GM18868 (cell line): ENCODE data around the gene DHX29.
A peak's percentile ranks its signal among the peaks of the same experiment; 100 is the strongest.

Experiments
- ATAC-seq: cut with Tn5 transposase; IDR thresholded peaks from one replicate; pipeline ENCODE4 v1.9.1; 2021; ENCODE audit warnings: mild to moderate bottlenecking, moderate library complexity; ENCODE audit not compliant: unreplicated experiment

DHX29 gene, protein sequence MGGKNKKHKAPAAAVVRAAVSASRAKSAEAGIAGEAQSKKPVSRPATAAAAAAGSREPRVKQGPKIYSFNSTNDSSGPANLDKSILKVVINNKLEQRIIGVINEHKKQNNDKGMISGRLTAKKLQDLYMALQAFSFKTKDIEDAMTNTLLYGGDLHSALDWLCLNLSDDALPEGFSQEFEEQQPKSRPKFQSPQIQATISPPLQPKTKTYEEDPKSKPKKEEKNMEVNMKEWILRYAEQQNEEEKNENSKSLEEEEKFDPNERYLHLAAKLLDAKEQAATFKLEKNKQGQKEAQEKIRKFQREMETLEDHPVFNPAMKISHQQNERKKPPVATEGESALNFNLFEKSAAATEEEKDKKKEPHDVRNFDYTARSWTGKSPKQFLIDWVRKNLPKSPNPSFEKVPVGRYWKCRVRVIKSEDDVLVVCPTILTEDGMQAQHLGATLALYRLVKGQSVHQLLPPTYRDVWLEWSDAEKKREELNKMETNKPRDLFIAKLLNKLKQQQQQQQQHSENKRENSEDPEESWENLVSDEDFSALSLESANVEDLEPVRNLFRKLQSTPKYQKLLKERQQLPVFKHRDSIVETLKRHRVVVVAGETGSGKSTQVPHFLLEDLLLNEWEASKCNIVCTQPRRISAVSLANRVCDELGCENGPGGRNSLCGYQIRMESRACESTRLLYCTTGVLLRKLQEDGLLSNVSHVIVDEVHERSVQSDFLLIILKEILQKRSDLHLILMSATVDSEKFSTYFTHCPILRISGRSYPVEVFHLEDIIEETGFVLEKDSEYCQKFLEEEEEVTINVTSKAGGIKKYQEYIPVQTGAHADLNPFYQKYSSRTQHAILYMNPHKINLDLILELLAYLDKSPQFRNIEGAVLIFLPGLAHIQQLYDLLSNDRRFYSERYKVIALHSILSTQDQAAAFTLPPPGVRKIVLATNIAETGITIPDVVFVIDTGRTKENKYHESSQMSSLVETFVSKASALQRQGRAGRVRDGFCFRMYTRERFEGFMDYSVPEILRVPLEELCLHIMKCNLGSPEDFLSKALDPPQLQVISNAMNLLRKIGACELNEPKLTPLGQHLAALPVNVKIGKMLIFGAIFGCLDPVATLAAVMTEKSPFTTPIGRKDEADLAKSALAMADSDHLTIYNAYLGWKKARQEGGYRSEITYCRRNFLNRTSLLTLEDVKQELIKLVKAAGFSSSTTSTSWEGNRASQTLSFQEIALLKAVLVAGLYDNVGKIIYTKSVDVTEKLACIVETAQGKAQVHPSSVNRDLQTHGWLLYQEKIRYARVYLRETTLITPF (N-terminal part only)

DNA sequence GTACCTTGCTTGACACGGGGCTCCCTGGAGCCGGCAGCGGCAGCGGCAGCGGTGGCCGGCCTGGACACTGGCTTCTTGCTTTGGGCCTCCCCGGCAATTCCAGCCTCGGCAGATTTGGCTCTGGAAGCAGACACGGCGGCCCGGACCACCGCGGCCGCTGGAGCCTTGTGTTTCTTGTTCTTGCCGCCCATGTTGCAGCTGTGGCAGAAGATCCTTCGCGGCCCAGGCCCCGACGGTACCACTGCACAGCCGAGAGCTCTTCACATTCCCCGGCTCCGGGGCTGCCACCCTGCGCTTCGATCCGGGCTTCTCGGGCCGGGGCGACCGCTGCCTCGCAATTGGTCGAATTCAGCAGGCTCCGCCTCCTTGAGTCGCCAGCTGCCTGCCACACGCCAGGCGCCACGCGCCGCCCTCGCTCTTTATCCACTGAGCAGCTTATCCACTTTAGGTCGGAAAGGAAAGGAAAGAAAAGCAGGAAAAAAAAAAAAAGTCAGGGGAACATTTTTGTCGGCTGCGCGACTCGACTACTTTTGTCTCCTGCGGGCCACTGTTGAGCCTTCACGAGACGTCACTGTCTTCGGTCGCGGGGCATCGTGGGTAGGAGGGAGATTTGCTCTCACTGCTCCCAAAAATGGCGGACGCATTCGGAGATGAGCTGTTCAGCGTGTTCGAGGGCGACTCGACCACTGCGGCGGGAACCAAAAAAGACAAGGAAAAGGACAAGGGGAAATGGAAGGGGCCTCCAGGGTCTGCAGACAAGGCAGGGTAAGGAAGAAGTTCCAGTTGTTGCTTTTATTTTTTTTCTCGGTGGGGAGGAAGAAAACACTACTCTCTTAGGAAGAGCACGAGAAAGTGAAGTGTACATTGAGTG, at the start of gene DHX29, which contains the start of gene MTREX:
TSS of gene DHX29 (minus strand) at position 312 of the 871 bp plus-strand sequence. CDS start at position 191, 121 bp downstream.
TSS of gene MTREX (plus strand) at position 607 of the 871 bp plus-strand sequence. CDS start at position 632, 25 bp downstream.
- ATAC-seq = peak; percentile 94

GRCh38 chr5:55356896-55357295, 49.4 kb upstream of the DHX29 start:
- ATAC-seq = no peak

DNA sequence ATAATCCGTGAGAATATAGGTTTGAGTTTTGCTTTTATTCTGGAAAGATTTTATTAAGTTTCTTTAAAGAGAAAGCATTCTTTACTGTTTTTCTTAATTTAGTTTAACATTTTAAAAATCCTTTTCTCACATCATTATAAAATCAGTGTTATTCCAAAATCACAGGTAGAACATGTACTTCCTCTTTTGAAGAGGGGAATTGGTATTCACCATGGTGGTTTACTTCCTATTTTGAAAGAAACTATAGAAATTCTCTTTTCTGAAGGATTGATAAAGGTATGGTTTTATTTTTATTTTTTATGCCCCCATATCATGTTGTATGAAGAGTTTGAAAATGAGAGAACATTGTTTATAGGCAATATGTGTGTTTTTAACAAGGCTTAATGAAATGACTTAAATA, 43.3 kb upstream of the DHX29 start:
- ATAC-seq = no peak

DNA sequence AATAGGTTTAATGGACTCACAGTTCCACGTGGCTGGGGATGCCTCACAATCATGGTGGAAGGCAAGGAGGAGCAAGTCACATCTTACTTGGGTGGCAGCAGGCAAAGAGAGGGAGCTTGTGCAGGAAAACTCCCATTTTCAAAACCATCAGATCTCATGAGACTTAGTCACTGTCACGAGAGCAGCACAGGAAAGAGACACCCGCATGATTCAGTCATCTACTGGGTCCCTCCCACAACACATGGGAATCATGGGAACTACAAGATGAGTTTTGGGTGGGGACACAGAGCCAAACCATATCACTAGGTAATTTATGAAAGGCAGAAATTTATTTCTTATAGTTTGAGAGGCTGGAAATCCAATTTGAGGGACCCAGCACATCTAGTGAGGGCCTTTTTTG, 40.3 kb upstream of the DHX29 start:
- no peak for ATAC-seq

GRCh38 chr5:55345327-55345726, 37.8 kb upstream of the DHX29 start:
- no peak for ATAC-seq

- ATAC-seq = no peak
These were observed 37.0 kb upstream of the DHX29 start for GRCh38 chr5:55344392-55344992.

- no peak for ATAC-seq
These were observed 36.1 kb upstream of the DHX29 start for GRCh38 chr5:55343609-55344008.

- ATAC-seq = no peak
These were observed 35.6 kb upstream of the DHX29 start for GRCh38 chr5:55343107-55343506.

DNA sequence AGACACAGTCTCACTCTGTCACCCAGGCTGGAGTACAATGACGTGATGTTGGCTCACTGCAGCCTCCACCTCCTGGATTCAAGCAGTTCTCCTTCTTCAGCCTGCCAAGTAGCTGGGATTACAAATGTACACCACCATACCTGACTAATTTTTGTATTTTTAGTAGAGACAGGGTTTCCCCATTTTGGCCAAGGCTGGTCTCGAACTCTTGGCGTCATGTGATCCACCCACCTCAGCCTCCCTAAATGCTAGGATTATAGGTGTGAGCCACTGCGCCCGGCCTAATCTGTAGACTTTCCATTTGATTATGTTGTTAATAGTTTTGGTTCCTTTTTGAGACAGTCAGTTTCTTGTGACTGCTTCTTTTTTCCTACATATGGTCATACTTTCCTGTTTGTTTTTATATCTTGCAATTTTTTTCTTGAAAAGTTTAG, 31.3 kb upstream of the DHX29 start:
- peak; percentile 82 for ATAC-seq

DNA sequence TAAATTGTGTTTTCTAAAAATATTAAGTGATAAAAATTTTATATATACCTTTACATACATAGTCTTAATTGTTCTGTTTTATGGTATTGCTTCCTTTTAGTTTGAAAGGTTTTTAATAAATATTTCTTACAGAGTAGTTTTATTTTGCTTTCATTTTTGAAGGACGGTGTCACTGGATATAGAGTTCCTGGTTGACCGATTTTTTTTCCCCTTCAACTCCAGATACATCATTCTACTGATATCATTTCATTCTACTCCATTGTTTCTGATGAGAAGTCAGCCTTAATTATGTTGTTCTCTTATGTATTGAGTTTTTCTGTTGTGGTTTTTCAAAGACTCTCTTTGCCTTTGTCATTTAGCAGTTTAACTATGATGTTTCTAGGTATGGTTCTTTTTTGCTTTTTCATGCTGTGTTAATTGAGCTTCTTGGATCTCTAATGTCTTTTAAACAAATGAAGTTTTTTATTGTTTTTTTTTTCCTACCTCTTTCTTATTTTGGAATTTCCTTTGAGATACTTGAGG, 30.7 kb upstream of the DHX29 start:
- ATAC-seq = no peak

- ATAC-seq = no peak
These were observed 26.3 kb upstream of the DHX29 start for GRCh38 chr5:55333811-55334210.

GRCh38 chr5:55333017-55333416, 25.5 kb upstream of the DHX29 start:
- ATAC-seq = no peak

- ATAC-seq = no peak
These were observed 23.8 kb upstream of the DHX29 start for GRCh38 chr5:55331321-55331720.

DNA sequence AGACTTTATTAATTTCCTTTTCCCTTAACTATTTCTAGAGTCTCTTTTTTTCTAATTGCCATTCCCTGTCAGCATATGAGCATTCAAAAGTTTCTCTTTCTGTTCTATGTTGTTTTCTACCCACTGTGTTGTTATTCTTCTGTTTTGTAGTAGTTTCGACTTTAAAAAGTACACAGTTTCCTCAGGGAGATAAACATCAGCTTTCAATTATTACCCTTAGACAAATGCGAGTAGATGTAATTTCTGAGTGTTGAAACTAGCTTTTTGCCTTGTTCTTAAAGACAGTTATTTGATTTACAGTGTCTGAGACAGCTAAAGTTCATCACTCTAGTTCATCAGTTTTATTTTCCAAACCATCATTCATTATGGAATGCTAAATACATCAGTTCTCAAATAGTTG, 19.8 kb upstream of the DHX29 start:
- no peak for ATAC-seq

- no peak for ATAC-seq
These were observed 18.1 kb upstream of the DHX29 start for GRCh38 chr5:55325621-55326020.

DNA sequence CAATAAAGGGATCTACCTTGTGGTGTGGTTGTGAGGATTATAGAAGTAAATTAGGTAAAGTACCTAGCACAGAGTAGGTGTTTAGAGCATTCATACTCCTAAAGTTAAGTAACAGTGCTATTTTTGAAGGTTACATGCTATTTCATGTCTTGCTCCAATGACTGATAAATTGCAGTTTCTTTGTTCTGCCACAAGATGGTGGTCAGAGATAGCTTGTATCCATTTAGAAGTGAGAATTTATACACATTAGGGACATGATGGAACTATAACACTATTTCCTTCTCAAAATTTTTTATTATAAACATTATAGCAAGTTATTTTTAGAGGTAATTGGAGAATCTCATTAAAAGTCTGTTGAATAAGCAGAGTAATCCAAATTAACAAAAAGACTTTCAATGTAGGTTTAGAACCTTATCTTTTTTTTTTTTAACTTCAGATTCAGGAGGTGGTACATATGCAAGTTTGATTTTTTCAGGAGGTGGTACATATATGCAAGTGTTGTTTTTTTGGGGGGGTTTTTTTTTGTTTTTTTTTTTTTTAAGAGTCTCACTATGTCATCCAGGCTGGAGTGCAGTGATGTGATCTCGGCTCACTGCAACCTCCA, 17.4 kb upstream of the DHX29 start:
- peak; percentile 75 for ATAC-seq

GRCh38 chr5:55324006-55324405, 16.5 kb upstream of the DHX29 start:
- ATAC-seq = no peak

- no peak for ATAC-seq
These were observed 13.1 kb upstream of the DHX29 start for GRCh38 chr5:55320571-55320970.

DNA sequence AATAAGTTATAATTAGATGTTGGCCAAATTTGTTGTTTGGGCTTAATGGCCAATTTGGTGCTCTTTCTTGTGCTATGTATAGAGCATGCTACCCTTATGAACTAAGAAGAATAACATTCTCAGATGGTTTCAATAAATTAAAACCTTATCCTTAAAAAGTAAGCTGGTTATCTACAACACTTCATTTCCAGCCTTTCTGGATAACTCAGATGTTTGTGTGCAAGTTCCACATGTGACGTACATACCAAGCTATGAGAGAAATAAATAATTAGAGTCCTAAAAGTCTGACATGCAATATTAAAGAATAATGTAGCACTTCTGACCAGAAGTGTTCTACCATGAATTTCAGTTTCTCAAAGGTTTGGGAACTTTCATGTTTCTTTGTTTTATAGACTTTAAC, 12.0 kb upstream of the DHX29 start:
- ATAC-seq = no peak
